Left lung (tissue), 10 donors: ENCODE data around the gene RASGRF2. TPM values are rescaled to one million over a fixed set of nuclear protein-coding genes. Genes with fewer than 3 reads are reported as not detected.

Experiments
- ATAC-seq: fragments of 200-7000 bp; cut with Tn5 transposase; one replicate; pipeline ENCODE4 v1.9.1; 2020; ENCODE audit warnings: moderate library complexity
- DNase-seq, 4 donors: peaks; one replicate each; pipeline ENCODE4 v3.0.0-alpha.2; 2013 to 2020
- H3K27ac ChIP-seq, 2 donors: fragments of 200-600 bp; sonication (generic) in 1 of 2; one replicate each; pipeline versions ENCODE4 v1.5.0 to v1.8.0; 2020 to 2021
- H3K27me3 ChIP-seq, 2 donors: fragments of 200-600 bp; sonication (generic) in 1 of 2; one replicate each; pipeline versions ENCODE4 v1.5.0 to v1.8.0; 2020 to 2021
- H3K36me3 ChIP-seq, 2 donors: fragments of 200-600 bp; sonication (generic) in 1 of 2; one replicate each; pipeline versions ENCODE4 v1.5.0 to v1.8.0; 2020 to 2021
- H3K4me1 ChIP-seq, 2 donors: fragments of 200-600 bp; one replicate each; pipeline ENCODE4 v1.8.0; 2021
- H3K4me3 ChIP-seq, 2 donors: fragments of 200-600 bp; sonication (generic) in 1 of 2; one replicate each; pipeline versions ENCODE4 v1.5.0 to v1.8.0; 2020 to 2021; ENCODE audit warnings: mild to moderate bottlenecking in 1 of 2
- H3K9me3 ChIP-seq, 2 donors: fragments of 200-600 bp; sonication (generic) in 1 of 2; one replicate each; pipeline versions ENCODE4 v1.5.0 to v1.8.0; 2020 to 2021
- CTCF ChIP-seq, 2 donors: fragments of 200-600 bp; sonication (generic) in 1 of 2; IDR thresholded peaks; one replicate each; pipeline versions ENCODE4 v1.5.0 to v1.8.0; 2021; ENCODE audit warnings: antibody characterized with exemption in 2 of 2
- intact Hi-C, 2 donors: fragments of 100-400 bp; cut with DNase I; formaldehyde crosslinking; loops; one replicate each; pipeline versions ENCODE4 v1.11.2 to v1.14.2; 2022
- polyA plus RNA-seq, 6 donors: library from polyadenylated mRNA; unstranded; fragments of 120-200 nt; gene quantifications; one replicate each; pipeline ENCODE4 v1.2.1, GENCODE V29; 2013; ENCODE audit not compliant: insufficient read length in 6 of 6
- total RNA-seq, 2 donors: library from RNA; stranded (reverse); fragmentation: NEBNext Ultra II Directional; extraction: Animal tissue kit (Norgen Biotek cat#: 25700); gene quantifications; one replicate each; pipeline ENCODE4 v1.2.1, GENCODE V29; 2021
- donor health status: DM: no; HTN: yes; CAD: no.
- donor health status: DM: no; HTN: no; CAD: no.

Gene RASGRF2
- total and polyA plus RNA-seq, 8 donors = 1.3 to 7.5 (median 2.8) TPM

GRCh38 chr5:81169924-81170323 lies 209.8 kb downstream of the RASGRF2 start:
- Histone ChIP-seq H3K27ac (no peak overlapping the region), H3K9me3 (no peaks in the 10 kb centered on the region), H3K27me3 (no peaks in the 10 kb centered on the region), H3K36me3 (no peaks in the 10 kb centered on the region), H3K4me1 (no peaks in the 10 kb centered on the region), H3K4me3 (no peak overlapping the region)
- intact Hi-C loops = no loop called here
- ATAC-seq = no peak
- DNase-seq = no peak
- TF ChIP-seq CTCF (IDR thresholded peaks at IDR 0.05) = no peak

GRCh38 chr5:81171769-81172168 lies 211.6 kb downstream of the RASGRF2 start:
- DNase-seq (no peak), ATAC-seq (no peak)
- TF ChIP-seq CTCF (IDR thresholded peaks at IDR 0.05) = no peak
- Histone ChIP-seq H3K36me3 (no peaks in the 10 kb centered on the region), H3K27me3 (no peaks in the 10 kb centered on the region), H3K27ac (no peak overlapping the region), H3K4me1 (no peaks in the 10 kb centered on the region), H3K9me3 (no peaks in the 10 kb centered on the region), H3K4me3 (no peak overlapping the region)
- intact Hi-C loops = no loop called here

- Histone ChIP-seq H3K4me1 (no peaks in the 10 kb centered on the region), H3K36me3 (no peaks in the 10 kb centered on the region), H3K27ac (no peak overlapping the region), H3K4me3 (no peak overlapping the region), H3K27me3 (no peaks in the 10 kb centered on the region), H3K9me3 (no peaks in the 10 kb centered on the region)
- TF ChIP-seq CTCF (IDR thresholded peaks at IDR 0.05) = no peak
- DNase-seq (no peak), ATAC-seq (no peak)
- intact Hi-C loops = no loop called here
Measured at GRCh38 chr5:81172710-81173109, 212.5 kb downstream of the RASGRF2 start.

DNA sequence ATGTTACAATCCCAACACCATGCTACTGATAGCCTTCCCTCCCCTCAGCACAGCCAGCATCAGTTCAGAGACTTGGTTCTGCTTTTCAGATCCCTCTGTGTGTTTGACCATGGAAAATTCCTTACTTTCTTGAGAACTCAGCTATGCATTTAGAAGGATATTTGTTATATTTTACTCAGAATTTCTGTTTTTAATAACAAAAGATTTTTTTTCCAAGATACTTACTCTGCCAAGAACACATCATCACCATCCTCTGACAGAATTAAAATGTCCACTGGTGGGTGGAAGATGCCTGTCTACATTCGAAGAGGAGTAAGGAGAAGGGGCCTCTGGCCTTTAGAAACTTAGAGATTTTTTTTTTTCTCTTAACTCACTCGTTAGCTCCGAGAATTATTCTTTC lies 216.9 kb downstream of the RASGRF2 start:
- H3K9me3 ChIP-seq = no peaks in the 10 kb centered on the region
- intact Hi-C loops = no loop called here
- no peaks in the 10 kb centered on the region for H3K36me3 ChIP-seq
- no peak for TF ChIP-seq CTCF (IDR thresholded peaks at IDR 0.05)
- H3K4me1 ChIP-seq = no peaks in the 10 kb centered on the region
- no peak for DNase-seq
- no peak overlapping the region for H3K4me3 ChIP-seq
- ATAC-seq = no peak
- no peak overlapping the region for H3K27ac ChIP-seq
- no peaks in the 10 kb centered on the region for H3K27me3 ChIP-seq

GRCh38 chr5:81179959-81180358 lies 219.8 kb downstream of the RASGRF2 start:
- no peak for DNase-seq
- H3K27me3 ChIP-seq = no peaks in the 10 kb centered on the region
- intact Hi-C loops = loop anchor here in 1 of 2 donors (10.0 kb wide), 1 partner anchor 495 kb away; no protein-coding TSS in a partner anchor
- no peak overlapping the region for H3K4me3 ChIP-seq
- no peaks in the 10 kb centered on the region for H3K9me3 ChIP-seq
- ATAC-seq = no peak
- no peaks in the 10 kb centered on the region for H3K4me1 ChIP-seq
- no peak overlapping the region for H3K27ac ChIP-seq
- no peak for TF ChIP-seq CTCF (IDR thresholded peaks at IDR 0.05)
- no peaks in the 10 kb centered on the region for H3K36me3 ChIP-seq
